GM18508 (cell line): ENCODE measurements around the gene CHD5.

Source experiments
- ATAC-seq: cut with Tn5 transposase; IDR thresholded peaks from one replicate; pipeline ENCODE4 v1.9.1; 2021; ENCODE audit warnings: moderate number of reproducible peaks; ENCODE audit not compliant: insufficient read depth, unreplicated experiment

The CHD5 gene

DNA sequence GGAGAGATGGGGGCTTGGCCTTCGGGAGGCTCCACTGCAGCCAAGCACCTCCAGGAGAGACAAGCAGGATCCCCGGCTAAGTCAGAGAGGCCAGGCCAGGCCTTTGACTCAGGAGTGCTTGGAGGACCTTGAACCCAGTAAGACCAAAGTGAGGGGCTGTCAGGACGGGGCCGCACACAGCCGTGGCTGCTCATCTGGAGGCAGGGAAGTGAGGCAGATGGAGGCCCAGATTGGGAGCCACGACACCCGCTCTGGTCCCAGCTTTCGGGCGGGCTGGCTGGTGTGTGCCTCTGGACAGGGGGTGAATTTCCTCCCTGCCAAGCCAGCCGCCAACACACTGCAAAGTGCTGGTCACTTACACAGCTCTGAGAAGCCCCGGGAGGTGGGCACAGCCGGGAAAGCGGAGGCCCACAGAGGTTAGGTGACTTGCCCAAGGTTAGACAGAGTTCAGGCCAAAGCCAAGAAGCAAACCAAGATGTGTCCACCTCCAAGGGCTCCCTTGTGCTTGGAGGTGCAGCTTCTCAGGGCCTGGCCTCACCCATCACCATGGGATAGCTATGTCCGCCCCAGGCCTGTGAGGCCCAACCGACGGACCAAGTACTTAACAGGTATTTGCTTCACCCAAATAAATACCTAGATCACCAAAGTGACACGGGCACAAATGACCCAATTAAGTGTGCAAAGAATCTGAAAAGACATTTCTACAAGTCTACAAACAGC lies 58.3 kb downstream of the CHD5 start:
- no peak for ATAC-seq

DNA sequence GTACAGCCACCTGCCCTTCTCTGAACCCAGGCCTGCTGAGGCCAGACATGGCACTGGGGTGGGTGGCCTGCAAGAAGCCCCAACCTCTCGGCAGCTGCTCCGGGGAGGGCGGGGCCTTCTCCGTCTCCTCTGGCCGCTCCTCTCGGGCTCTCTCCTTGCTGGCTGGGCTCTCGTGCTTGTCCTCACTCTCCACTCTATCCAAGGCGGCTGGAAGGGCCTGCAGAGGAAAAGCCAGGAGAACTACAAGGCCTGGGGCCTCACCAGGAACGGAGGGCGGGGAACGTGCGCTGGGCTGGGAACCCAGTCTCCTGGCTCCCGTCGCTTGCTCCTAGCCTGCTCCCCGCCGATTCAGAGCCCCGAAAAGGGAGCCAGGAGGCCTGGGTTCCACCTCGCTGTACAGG lies 59.1 kb downstream of the CHD5 start:
- no peak for ATAC-seq

DNA sequence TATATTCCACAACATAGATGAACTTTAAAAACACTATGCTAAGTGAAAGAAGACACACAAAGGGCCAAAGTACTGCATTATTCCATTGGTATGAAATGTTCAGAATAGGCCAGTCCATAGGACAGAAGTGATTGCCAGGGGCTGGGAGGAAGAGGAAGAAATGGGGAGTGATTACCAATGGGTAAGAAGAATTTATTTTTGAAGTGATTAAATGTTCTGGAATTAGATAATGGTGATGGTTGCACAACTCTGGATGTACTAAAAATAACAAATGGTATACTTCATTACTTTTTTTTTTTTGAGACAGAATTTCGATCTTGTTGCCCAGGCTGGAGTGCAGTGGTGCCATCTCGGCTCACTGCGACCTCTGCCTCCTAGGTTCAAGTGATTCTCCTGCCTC lies 61.7 kb downstream of the CHD5 start:
- ATAC-seq: no peak

DNA sequence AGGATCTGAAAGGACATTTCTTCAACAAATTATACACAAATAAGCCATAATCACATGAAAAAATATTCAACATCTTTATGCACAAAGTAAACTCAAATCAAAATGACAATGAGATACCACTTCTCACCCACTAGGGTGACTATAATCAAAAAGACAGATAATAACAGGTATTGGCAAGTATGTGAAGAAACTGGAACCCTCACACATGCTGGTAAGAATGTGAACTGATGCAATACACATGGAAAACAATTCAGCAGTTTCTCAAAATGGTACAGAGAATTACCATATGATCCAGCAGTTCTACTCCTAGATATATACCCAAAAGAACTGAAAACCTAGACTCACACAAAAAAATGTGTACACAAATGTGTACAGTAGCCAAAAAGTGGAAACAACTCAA lies 62.5 kb downstream of the CHD5 start:
- ATAC-seq: no peak

DNA sequence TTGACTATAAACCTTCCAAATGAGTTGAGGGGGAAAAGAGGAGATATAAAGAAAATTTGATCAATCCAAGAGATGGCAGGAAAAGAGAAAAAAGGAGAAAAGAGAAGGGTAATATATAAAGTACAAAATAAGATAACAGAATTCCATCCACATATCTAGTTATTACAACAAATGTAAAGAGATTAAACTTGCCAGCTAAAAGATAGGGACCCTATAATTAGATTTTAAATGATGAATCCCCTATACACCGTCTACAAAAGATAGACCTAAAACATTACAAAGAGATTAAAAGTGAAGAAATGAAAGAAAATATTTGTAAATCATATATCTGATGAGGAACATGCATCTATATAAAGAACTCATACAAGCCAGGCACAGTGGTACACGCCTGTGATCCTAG lies 63.1 kb downstream of the CHD5 start:
- no peak for ATAC-seq

DNA sequence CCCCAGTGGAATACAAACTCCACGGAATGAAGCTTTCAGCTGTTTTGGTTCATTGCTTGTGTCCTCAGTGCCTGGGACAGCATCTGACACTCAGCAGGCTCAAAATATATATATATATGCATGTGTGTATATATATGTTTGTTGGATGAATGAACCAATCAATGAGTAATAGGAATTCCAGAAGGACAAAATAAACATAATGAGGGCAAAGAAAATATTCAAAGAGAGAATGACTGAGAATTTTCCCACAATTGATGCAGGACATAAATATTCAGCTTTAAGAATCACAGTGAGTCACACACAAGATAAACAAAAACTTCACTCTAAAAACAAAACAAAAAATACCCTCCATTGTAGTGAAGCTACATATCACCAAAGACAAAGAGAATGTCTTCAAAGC lies 64.0 kb downstream of the CHD5 start:
- ATAC-seq: no peak

DNA sequence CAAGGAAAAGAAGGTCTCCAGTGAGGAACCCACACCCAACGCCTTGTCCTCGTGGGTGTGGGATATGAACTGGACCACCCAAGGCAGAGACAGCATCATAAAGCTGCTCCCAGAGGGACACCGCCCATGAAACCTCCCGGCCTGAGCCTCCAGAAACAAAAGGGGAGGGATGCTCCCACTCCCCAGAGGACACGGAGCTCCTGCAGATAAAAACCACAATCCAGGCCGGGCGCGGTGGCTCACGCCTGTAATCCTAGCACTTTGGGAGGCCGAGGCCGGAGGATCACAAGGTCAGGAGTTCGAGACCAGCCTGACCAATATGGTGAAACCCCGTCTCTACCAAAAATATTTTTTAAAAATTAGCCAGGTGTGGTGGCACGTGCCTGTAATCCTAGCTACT lies 66.4 kb downstream of the CHD5 start:
- no peak for ATAC-seq

DNA sequence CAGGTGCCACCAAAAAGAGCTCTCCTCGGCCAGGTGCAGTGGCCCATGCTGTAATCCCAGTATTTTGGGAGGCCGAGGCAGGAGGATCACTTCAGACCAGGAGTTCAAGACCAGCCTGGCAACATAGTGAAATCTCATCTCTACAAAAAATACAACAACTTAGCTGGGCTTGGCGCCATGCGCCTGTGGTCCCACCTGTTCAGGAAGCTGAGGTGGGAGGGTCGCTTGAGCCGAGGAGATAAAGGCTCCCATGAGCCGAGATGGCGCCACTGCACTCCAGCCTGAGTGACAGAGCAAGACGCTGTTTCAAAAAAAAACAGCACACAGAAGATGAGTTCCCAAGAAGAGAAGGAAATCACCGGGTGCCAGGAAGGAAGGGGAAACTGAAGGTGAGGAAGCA lies 67.0 kb downstream of the CHD5 start:
- ATAC-seq: no peak

DNA sequence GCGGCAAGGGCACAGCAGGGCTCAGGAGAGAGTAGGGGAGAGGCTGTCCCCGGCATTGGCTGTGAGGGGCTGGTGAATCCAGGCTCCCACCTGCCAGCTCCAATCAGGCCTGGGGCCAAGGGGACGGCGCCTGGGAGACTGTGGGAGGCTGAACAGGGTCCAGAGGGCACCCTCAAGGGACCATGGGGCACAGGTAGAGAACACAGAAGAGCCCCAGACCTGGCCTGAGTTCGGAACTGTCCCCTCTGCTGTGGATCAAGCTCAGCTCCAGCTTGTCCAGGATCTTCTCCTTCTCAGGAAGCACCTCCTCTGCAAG lies 67.5 kb downstream of the CHD5 start:
- no peak for ATAC-seq

DNA sequence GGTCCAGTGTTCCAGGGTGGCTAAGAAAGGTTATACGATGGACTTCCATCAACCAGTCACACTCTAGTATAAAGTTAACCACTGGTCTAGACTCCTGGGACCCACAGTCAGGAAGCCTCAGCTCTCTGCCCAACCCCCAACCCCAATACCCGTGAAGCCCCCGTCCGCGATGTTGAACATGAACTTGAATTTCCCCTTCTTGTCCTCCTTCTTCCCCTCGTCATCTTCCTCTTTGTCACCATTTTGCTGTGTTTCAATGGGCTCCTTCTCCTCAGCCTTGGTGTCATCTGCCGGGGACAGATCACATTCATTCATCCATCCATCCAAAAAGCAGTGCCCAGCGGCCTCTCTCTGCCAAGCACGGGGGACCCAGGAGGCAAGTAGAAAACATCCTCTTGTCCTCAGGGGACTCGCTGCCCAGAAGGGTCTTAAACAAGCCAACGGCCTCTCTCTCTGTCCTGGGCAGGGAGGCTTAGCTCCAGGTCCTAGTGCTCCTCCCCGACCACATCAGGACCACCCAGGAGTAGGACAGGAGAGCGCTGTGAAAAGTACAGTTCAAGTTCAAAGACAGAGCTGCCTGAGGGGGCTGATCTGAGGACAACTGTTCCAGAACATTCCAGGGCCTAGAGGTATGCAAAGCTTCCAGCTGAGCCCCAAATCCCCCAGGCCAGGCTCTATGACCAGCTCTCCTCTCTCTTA lies 68.0 kb downstream of the CHD5 start:
- ATAC-seq: no peak

DNA sequence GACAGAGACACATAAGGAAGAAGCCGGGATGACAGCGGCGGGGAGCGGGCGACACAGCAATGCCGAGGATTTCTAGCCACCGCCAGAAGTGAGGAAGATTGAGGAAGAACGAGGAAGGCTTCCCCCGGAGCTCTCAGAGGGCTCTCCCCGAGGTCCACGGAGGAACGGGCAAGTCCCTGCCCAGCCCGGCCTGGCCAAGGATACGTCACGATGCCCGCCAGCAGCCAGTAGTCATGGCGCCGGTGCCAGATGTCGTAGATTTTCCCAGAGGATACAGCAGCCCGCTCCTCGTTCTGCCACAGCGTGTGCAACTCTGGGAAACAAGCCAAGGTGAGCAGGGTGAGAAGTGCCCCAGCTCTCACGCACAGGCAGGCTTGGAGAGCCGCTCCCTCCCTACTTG lies 68.5 kb downstream of the CHD5 start:
- no peak for ATAC-seq

DNA sequence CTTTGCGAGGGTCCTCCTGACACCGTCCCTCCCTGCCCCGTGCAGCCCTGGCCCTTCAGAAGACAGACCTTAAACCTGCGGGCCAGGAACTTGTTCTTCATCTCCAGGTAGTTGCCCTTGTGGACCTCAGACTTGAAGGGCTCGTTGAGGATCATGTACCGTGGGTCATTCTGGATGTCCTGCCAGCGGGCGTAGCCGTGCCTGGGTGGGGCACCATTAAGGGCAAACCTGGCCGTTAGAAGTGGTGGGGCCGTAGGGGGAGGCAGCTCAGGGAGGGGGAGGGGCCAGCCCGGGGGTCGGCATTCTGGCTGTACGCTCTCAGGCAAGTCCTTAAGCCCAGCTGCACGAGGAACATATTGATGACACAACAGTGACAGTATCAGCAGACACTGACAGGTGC lies 69.8 kb downstream of the CHD5 start:
- ATAC-seq: no peak

DNA sequence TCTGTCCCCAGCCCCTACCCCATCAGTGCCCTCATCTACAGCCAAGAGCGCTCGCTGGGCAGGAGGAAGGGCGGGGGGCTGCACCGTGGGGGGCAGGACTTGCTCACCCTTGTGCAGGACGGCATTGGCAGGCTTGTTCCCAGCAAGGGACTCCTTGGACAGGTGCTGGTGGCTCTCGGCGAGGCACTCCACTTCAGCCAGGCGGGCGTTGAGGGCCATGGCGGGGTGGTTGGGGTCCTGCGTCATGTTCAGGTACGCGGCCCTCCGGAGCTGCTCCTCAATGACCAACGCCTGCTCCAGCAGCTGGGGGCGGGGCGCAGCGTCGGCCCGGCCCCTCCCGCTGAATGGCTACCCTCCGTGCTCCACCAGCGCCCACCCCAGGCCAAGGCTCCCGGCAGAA lies 70.4 kb downstream of the CHD5 start:
- ATAC-seq: no peak

DNA sequence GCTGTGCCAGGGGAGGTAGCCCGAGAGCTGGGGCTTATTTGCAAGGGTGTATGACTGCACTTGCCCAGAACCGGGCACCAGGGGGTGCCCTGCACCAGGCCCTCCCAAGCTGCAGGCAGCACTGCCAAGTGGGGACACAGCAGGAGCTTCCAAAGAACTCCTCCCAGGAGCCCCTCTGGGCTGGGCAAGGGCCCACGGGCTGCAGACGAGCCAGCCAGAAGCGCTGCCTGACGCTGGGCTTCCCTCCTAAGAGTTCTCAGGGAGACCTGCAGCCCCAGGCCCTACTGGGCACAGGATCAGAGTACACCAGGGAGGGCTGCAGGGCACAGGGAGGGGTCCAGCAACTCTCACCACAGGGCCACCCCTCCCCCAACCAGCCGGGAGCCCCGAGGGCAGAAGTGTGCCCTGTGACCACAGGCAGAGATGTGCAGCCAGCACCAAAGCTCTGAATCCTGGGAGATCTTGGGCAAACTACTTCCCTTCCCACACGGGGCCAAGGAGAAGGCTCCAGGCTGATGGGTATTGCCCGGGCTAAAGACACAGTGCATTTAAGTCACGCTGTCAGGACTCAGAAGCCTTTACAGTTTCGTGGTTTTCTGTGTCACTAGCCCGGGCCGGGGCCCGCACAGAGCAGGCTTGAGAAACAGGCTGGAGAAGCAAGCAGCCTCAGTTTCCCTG lies 71.0 kb downstream of the CHD5 start:
- no peak for ATAC-seq

DNA sequence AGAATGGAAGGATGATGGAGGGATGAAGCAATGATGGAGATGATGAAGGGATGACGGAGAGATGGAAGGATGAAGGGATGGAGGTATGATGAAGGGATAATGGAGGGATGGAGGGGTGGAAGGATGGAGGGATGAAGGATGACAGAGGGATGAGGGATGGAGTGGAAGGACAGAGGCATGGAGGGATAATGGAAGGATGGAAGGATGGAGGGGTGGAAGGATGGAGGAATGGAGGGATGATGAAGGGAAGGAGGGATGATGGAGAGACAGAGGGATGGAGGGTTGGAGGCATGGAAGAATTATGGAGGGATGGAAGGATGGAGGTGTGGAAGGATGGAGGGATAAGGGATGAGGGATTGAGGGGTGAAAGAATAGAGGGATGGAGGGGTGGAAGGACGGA lies 71.6 kb downstream of the CHD5 start:
- ATAC-seq: no peak

DNA sequence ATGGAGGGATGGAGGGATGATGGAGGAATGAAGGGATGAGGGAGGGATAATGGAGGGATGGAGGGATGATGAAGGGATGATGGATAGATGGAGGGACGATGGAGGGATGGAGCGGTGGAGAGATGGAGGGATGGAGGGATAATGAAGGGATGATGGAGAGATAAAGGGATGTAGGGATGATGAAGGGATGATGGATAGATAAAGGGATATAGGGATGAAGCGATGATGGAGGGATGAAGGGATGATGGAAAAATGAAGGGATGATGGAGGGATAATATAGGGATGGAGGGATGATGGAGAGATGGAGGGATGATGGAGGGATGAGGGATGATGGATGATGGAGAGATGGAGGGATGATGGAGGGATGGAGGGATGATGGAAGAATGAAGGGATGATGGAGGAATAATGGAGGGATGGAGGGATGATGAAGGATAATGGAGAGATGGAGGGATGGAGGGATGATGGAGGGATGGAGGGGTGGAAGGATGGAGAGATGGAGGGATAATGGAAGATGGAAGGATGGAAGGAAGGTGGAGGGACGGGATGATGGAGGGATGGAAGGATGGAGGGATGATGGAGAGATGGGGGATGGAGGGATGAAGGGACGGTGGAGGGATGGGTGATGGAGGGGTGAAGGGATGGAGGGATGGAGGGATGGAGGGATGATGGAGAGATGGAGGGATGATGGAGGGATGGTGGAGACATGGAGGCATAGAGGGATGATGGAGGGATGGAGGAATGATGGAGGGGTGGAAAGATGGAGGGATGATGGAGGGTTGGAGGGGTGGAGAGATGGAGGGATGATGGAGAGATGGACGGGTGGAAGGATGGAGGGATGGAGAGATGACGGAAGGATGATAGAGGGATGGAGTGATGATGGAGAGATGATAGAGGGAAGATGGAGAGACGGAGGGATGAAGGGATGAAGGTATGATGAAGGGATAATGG lies 72.4 kb downstream of the CHD5 start:
- ATAC-seq: no peak

DNA sequence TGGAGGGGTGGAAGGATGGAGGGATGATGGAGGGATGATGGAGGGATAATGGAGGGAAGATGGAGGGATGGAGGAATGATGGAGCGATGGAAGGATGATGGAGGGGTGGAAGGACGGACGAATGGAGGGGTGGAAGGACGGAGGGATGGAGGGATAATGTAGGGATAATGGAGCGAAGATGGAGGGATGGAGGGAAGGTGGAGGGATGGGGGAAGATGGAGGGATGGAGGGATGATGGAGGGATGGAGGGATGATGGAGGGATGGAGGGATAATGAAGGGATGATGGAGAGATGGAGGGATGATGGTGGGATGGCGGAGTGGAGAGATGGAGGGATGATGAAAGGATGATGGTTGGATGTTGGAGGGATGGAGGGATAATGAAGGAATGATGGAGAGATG lies 73.1 kb downstream of the CHD5 start:
- no peak for ATAC-seq

DNA sequence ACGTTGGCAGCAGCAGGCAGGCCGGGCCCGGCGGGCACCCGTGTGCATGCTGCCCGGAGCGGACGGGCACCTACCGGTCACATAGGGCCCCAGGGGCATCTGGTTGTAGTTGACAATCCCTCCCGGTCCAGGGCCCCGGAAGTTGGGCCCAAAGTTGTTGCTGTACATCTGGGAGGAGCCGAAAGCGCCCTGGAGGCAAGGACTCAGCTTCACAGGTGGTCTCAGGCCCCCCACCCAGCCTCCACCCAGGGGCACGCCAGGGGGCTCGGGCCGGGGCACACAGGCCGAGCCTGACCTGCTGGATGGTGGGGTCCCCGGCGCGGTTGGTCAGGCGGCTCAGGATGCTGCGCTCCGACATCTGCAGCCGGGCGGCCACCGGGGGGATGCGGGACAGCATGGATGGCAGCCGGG lies 73.8 kb downstream of the CHD5 start:
- ATAC-seq: no peak

DNA sequence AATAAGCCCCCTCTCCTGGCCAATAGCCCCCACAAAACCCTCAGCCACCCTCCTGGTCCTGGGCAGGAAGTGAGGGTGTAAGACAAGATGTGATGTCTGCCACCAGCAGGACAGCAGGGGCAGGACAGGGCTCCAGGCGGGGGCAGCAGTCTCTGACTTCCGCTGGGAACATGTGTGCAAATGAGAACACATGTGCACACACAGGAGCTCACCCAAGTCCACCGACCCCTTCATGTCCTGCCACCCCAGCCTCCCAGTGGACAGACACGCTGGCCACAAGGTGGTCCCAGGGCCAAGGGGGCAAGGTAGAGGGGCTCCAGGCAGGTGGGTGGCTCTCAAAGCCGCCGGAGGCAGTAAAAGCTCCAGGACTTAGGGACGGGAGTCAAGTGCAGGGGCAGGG lies 74.4 kb downstream of the CHD5 start:
- ATAC-seq: no peak

DNA sequence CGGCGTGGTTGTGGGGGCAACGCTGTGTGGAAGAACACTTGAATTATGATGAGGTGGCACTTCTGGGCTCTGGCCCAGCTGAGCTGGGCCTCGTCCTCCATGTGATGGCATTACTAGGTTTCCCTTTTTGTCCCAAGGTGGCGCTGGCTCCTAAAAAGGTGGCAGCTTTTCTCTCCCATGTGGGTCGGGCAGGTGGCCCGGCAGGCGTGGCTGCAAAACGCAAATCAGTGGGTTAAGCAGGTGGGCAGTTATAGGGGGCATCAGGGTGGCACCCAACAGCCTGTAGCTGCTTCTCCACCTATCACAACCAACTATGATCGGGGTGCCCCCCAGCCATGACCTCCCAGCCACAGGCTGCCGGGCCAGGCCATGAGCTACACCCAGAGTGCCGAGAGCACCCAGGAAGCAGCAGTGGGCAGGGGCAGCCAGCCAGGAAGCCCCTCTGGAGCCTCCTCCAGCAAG lies 74.9 kb downstream of the CHD5 start:
- ATAC-seq: no peak

DNA sequence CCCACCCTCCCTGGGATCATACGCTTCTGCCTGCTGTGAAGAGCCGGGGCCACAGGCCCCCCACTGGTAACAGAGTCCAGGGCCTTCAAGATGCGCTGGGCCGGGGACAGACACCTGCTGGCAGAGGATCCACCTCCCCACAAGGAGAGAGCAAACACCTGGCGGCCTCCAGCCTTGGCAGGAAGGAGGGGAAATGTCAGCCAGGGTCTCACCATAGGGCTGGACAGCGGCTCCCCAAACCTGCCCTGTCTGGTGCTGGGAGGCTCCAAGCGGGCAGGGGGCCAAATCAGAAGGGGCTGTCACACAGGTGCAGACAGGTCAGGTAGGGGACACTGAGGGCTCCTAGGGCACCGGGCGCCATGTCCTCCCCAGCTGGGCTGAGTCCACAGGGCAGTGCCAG lies 75.5 kb downstream of the CHD5 start:
- no peak for ATAC-seq
